Endodermal cell (in vitro differentiated cells): ENCODE measurements around the gene CALML6. TPM values are rescaled to one million over a fixed set of nuclear protein-coding genes. Genes with fewer than 3 reads are reported as not detected.

ENCODE experiments used
- DNase-seq: peaks from one replicate; pipeline ENCODE4 v3.0.0-alpha.2; 2017
- H3K27ac ChIP-seq: 2 replicates; pipeline ENCODE4 v1.5.1; 2013; ENCODE audit warnings: mild to moderate bottlenecking, low read depth, low read length, moderate library complexity
- H3K27me3 ChIP-seq: 2 replicates; pipeline ENCODE4 v1.6.1; 2013; ENCODE audit warnings: mild to moderate bottlenecking, low read length, moderate library complexity; ENCODE audit not compliant: insufficient read depth, control insufficient read depth, poor library complexity, severe bottlenecking
- H3K36me3 ChIP-seq: 2 replicates; pipeline ENCODE4 v1.7.0; 2013; ENCODE audit warnings: mild to moderate bottlenecking, low read length, moderate library complexity; ENCODE audit not compliant: control insufficient read depth, insufficient read depth
- H3K4me1 ChIP-seq: one replicate; pipeline ENCODE4 v1.7.0; 2013; ENCODE audit warnings: low read length; ENCODE audit not compliant: control insufficient read depth, insufficient read depth
- H3K4me3 ChIP-seq: 2 replicates; pipeline ENCODE4 v1.5.1; 2013; ENCODE audit warnings: mild to moderate bottlenecking, low read length, moderate library complexity
- H3K9ac ChIP-seq: 2 replicates; pipeline ENCODE4 v1.6.1; 2013; ENCODE audit warnings: mild to moderate bottlenecking, low read length, moderate library complexity; ENCODE audit not compliant: poor library complexity, severe bottlenecking; ENCODE audit errors: extremely low read depth
- H3K9me3 ChIP-seq: 2 replicates; pipeline ENCODE4 v1.6.1; 2013; ENCODE audit warnings: mild to moderate bottlenecking, low read length, moderate library complexity; ENCODE audit not compliant: control insufficient read depth
- H3K27ac Mint-ChIP-seq: 2 replicates; pipeline ENCODE4 v1.8.0; 2020; ENCODE audit warnings: mixed read lengths
- H3K27me3 Mint-ChIP-seq: 2 replicates; pipeline ENCODE4 v1.8.0; 2021; ENCODE audit warnings: mild to moderate bottlenecking, mixed read lengths; ENCODE audit not compliant: insufficient read depth
- H3K36me3 Mint-ChIP-seq: 2 replicates; pipeline ENCODE4 v1.8.0; 2020; ENCODE audit warnings: low read depth, mixed read lengths
- H3K4me1 Mint-ChIP-seq: 2 replicates; pipeline ENCODE4 v1.8.0; 2020; ENCODE audit warnings: mixed read lengths
- H3K4me3 Mint-ChIP-seq: 2 replicates; pipeline ENCODE4 v1.8.0; 2020; ENCODE audit warnings: mild to moderate bottlenecking, moderate library complexity, mixed read lengths
- H3K9me3 Mint-ChIP-seq: 2 replicates; pipeline ENCODE4 v1.8.0; 2020; ENCODE audit warnings: mild to moderate bottlenecking, mixed read lengths
- WGBS, 2 experiments: methylation state at CpG; one replicate each; pipeline versions ENCODE4 v1.1.5 to v1.1.7; 2013; ENCODE audit warnings: missing lambda C conversion rate in 2 of 2, mixed read lengths in 1 of 2; ENCODE audit not compliant: insufficient coverage in 1 of 2, insufficient read length in 1 of 2; 5-methylcytosine and 5-hydroxymethylcytosine counted together
- total RNA-seq, 2 donors: library from RNA; stranded (reverse); fragmentation: NEBNext Ultra II Directional in 1 of 2; extraction: Animal tissue kit (Norgen Biotek cat#: 25700) in 1 of 2; gene quantifications; 2 replicates in 1 of 2; 3 replicates in 1 of 2; pipeline ENCODE4 v1.2.1, GENCODE V29; 2021
- TF ChIP-seq, protein P1 (sequence below): fragments of 200-600 bp; sonication (generic); conservative IDR thresholded peaks from 2 replicates; pipeline ENCODE4 v1.5.0; 2021; ENCODE audit warnings: antibody characterized with exemption, mild to moderate bottlenecking

Gene CALML6
- total RNA-seq, 2 donors from 2014 or later, result 0.89 to 1.4 TPM

DNA sequence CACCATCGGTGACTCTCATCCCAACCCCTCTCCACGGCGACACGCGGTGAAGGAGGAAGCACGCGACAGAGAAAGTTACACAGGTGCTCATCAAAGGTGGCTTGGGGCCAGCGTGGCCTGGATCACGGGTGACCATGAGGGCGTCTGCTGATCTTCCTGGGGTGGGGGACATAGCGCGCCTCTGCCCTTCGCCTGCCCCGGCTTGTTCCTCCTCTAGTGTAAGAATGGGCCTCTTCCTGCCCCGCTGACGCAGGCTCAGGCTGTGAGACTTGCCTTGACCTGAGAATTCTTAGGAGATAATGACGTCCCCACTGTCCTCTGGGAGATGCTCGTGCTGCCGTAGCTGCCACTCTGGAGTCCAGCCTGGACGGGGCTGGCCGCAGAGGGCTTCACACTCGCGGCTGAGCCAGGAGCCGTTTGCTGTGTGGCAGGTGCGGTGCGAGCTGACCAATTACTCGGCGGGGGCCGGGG is 43.0 kb downstream of the CALML6 start:
- WGBS, 2 experiments, result 93 to 95% methylated on average over 22 to 29 of the region's 29 CpGs
- Mint-ChIP-seq H3K9me3 (peaks cover 2% of the 10 kb centered on the region), H3K4me3 (no peak overlapping the region), H3K27me3 (no peaks in the 10 kb centered on the region), H3K4me1 (peaks cover 11% of the 10 kb centered on the region), H3K36me3 (no peaks in the 10 kb centered on the region), H3K27ac (no peak overlapping the region)
- no peak overlapping the region for H3K9ac ChIP-seq
- TF ChIP-seq, protein P1, sequence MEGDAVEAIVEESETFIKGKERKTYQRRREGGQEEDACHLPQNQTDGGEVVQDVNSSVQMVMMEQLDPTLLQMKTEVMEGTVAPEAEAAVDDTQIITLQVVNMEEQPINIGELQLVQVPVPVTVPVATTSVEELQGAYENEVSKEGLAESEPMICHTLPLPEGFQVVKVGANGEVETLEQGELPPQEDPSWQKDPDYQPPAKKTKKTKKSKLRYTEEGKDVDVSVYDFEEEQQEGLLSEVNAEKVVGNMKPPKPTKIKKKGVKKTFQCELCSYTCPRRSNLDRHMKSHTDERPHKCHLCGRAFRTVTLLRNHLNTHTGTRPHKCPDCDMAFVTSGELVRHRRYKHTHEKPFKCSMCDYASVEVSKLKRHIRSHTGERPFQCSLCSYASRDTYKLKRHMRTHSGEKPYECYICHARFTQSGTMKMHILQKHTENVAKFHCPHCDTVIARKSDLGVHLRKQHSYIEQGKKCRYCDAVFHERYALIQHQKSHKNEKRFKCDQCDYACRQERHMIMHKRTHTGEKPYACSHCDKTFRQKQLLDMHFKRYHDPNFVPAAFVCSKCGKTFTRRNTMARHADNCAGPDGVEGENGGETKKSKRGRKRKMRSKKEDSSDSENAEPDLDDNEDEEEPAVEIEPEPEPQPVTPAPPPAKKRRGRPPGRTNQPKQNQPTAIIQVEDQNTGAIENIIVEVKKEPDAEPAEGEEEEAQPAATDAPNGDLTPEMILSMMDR, result no peak
- no peak for DNase-seq
- H3K4me3 ChIP-seq, result no peak overlapping the region
- H3K9me3 ChIP-seq, result no peaks in the 10 kb centered on the region
- no peaks in the 10 kb centered on the region for H3K36me3 ChIP-seq
- no peak overlapping the region for H3K27ac ChIP-seq
- H3K27me3 ChIP-seq, result no peaks in the 10 kb centered on the region
- H3K4me1 ChIP-seq, result no peaks in the 10 kb centered on the region

DNA sequence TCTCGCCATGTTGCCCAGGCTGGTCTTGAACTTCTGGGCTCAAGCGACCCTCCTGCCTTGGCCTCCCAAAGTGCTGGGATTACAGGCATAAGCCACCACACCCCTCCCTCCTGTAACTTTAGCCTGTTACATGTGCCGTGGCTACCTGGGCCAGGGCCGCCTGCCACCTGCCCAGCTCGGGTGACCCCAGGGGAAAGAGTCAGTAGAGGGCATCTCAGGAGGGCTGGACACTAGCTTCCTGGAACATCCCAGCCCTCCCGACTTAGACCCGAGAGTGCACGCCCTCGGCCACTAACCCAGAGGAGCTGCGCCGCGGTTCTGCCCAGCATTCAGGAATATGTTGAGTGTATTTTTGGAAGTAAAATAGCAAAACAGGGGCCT is 44.4 kb downstream of the CALML6 start:
- Histone ChIP-seq H3K36me3 (no peaks in the 10 kb centered on the region), H3K4me3 (no peak overlapping the region), H3K9me3 (no peaks in the 10 kb centered on the region), H3K9ac (no peak overlapping the region), H3K27me3 (no peaks in the 10 kb centered on the region), H3K27ac (no peak overlapping the region), H3K4me1 (no peaks in the 10 kb centered on the region)
- H3K9me3 Mint-ChIP-seq, result peaks cover 2% of the 10 kb centered on the region
- H3K4me1 Mint-ChIP-seq, result peaks cover 11% of the 10 kb centered on the region
- 87 to 91% methylated on average over 4 to 12 of the region's 12 CpGs for WGBS, 2 experiments
- no peaks in the 10 kb centered on the region for H3K27me3 Mint-ChIP-seq
- no peaks in the 10 kb centered on the region for H3K36me3 Mint-ChIP-seq
- DNase-seq, result no peak
- peak overlapping the region; percentile 14 for H3K27ac Mint-ChIP-seq
- peak overlapping the region; percentile 7 for H3K4me3 Mint-ChIP-seq
- TF ChIP-seq, protein P1, result no peak

DNA sequence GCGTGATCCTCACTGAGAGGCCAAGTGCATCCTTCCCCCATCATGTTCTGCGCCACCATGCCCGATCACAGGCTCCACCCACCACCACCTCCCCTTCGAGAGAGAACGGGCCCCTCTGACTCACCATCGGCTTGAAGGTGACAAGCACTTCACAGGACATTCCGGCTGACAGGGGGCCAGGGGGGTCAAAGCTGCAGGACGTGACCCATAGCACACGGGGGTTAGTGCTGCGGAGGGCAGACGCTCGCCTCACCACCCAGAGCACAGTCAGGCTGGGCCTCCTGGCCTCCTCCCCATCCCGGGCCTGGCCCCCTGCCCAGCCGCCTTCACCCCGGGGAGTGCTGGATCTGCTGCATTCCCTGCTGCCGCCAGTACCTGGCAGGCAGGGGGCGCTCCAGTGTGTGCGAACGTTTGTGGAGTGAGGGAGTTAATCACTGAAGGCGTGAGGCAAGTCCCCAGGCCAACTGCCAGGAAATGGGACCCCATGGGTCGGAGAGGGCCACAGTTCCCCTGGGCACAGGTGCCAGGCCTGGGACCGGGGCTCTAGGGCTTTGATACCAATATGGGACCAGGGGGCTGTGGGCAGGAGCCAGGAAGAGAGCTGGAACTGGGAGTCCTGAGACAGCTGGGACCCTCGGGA is 44.9 kb downstream of the CALML6 start:
- TF ChIP-seq, protein P1, result peak; percentile 97
- Histone ChIP-seq H3K4me1 (no peaks in the 10 kb centered on the region), H3K27ac (no peak overlapping the region), H3K4me3 (no peak overlapping the region), H3K9ac (no peak overlapping the region), H3K36me3 (no peaks in the 10 kb centered on the region), H3K9me3 (no peaks in the 10 kb centered on the region), H3K27me3 (no peaks in the 10 kb centered on the region)
- Mint-ChIP-seq H3K4me1 (peaks cover 11% of the 10 kb centered on the region), H3K36me3 (no peaks in the 10 kb centered on the region), H3K4me3 (peak overlapping the region; percentile 7), H3K27ac (peak overlapping the region; percentile 64), H3K9me3 (peaks cover under 1% of the 10 kb centered on the region), H3K27me3 (no peaks in the 10 kb centered on the region)
- WGBS, 2 experiments, result 20 to 26% methylated on average over 14 to 23 of the region's 23 CpGs
- DNase-seq, result peak; percentile 98
